Suprapubic skin (tissue), 4 donors: ENCODE data around the gene CLDN16. TPM values are rescaled to one million over a fixed set of nuclear protein-coding genes. Genes with fewer than 3 reads are reported as not detected.

Experiments used
- DNase-seq, 2 donors: peaks; one replicate each; pipeline ENCODE4 v3.0.0-alpha.2; 2019; ENCODE audit warnings: low spot score in 2 of 2
- H3K27ac ChIP-seq: fragments of 200-600 bp; sonication (generic); one replicate; pipeline ENCODE4 v1.5.1; 2019
- H3K27me3 ChIP-seq: fragments of 200-600 bp; sonication (generic); one replicate; pipeline ENCODE4 v1.5.1; 2019
- H3K36me3 ChIP-seq: fragments of 200-600 bp; sonication (generic); one replicate; pipeline ENCODE4 v1.5.1; 2019
- H3K4me1 ChIP-seq: fragments of 200-600 bp; sonication (generic); one replicate; pipeline ENCODE4 v1.5.1; 2019
- H3K4me3 ChIP-seq: fragments of 200-600 bp; sonication (generic); one replicate; pipeline ENCODE4 v1.5.1; 2019; ENCODE audit warnings: mild to moderate bottlenecking
- H3K9me3 ChIP-seq: fragments of 200-600 bp; sonication (generic); one replicate; pipeline ENCODE4 v1.5.1; 2019
- CTCF ChIP-seq, 2 donors: fragments of 200-600 bp in 1 of 2; fragments of 450-650 bp in 1 of 2; sonication (generic) in 1 of 2; IDR thresholded peaks; one replicate each; pipeline ENCODE4 v1.5.1; 2016 to 2019; ENCODE audit warnings: antibody characterized with exemption in 2 of 2, mild to moderate bottlenecking in 1 of 2, moderate library complexity in 1 of 2
- EP300 ChIP-seq: sonication (generic); formaldehyde crosslinking; IDR thresholded peaks from one replicate; pipeline ENCODE4 v1.6.1; 2017; ENCODE audit warnings: antibody characterized with exemption
- POLR2A ChIP-seq, 2 donors: fragments of 450-650 bp; IDR thresholded peaks; one replicate each; pipeline ENCODE4 v1.6.1; 2017; ENCODE audit warnings: antibody characterized with exemption in 2 of 2, mild to moderate bottlenecking in 2 of 2, moderate library complexity in 2 of 2
- POLR2AphosphoS5 ChIP-seq, 3 donors: sonication (generic); formaldehyde crosslinking; IDR thresholded peaks; one replicate each; pipeline ENCODE4 v1.6.1; 2017; ENCODE audit warnings: antibody characterized with exemption in 3 of 3
- WGBS: methylation state at CpG from one replicate; pipeline ENCODE4 v1.1.5; 2018; 5-methylcytosine and 5-hydroxymethylcytosine counted together
- total RNA-seq, 4 donors: library from RNA; depleted of rRNA; stranded (reverse); fragments of >200 nt; gene quantifications; one replicate each; pipeline ENCODE4 v1.1.0, GENCODE V29; 2016

Gene CLDN16
- total RNA-seq, 4 donors from 2014 or later: 1.7 to 12.8 (median 2.1) TPM

GRCh38 chr3:190368881-190369280 is 19.1 kb upstream of the CLDN16 start:
- Histone ChIP-seq H3K27me3 (no peaks in the 10 kb centered on the region), H3K4me3 (no peak overlapping the region), H3K27ac (peak overlapping the region; percentile 80), H3K4me1 (peaks cover 18% of the 10 kb centered on the region), H3K9me3 (no peaks in the 10 kb centered on the region), H3K36me3 (no peaks in the 10 kb centered on the region)
- no peak for TF ChIP-seq EP300
- TF ChIP-seq POLR2AphosphoS5 (IDR thresholded peaks at IDR 0.05): no peak
- TF ChIP-seq CTCF (IDR thresholded peaks at IDR 0.05): no peak
- TF ChIP-seq POLR2A (IDR thresholded peaks at IDR 0.05): no peak
- no peak for DNase-seq

- Histone ChIP-seq H3K4me3 (no peak overlapping the region), H3K9me3 (no peaks in the 10 kb centered on the region), H3K36me3 (no peaks in the 10 kb centered on the region), H3K27ac (peak overlapping the region; percentile 80), H3K27me3 (no peaks in the 10 kb centered on the region), H3K4me1 (peaks cover 26% of the 10 kb centered on the region)
- TF ChIP-seq POLR2AphosphoS5 (IDR thresholded peaks at IDR 0.05) (no peak), EP300 (no peak), CTCF (IDR thresholded peaks at IDR 0.05) (no peak), POLR2A (IDR thresholded peaks at IDR 0.05) (no peak)
- WGBS: 49% methylated on average over 5 of the region's 5 CpGs
- DNase-seq: no peak
Measured at GRCh38 chr3:190369668-190370295, 18.2 kb upstream of the CLDN16 start.

GRCh38 chr3:190370369-190370768 is 17.6 kb upstream of the CLDN16 start:
- WGBS: 69% methylated on average over 2 of the region's 2 CpGs
- TF ChIP-seq CTCF (IDR thresholded peaks at IDR 0.05): no peak
- no peak for TF ChIP-seq POLR2A (IDR thresholded peaks at IDR 0.05)
- TF ChIP-seq POLR2AphosphoS5 (IDR thresholded peaks at IDR 0.05): no peak
- TF ChIP-seq EP300: no peak
- Histone ChIP-seq H3K27me3 (no peaks in the 10 kb centered on the region), H3K9me3 (no peaks in the 10 kb centered on the region), H3K4me3 (no peak overlapping the region), H3K27ac (peak overlapping the region; percentile 80), H3K4me1 (peaks cover 28% of the 10 kb centered on the region), H3K36me3 (no peaks in the 10 kb centered on the region)
- no peak for DNase-seq

GRCh38 chr3:190371152-190371551 is 16.8 kb upstream of the CLDN16 start:
- 24% methylated on average over 2 of the region's 2 CpGs for WGBS
- no peaks in the 10 kb centered on the region for H3K9me3 ChIP-seq
- no peak overlapping the region for H3K4me3 ChIP-seq
- H3K36me3 ChIP-seq: no peaks in the 10 kb centered on the region
- TF ChIP-seq POLR2A (IDR thresholded peaks at IDR 0.05): no peak
- no peak for TF ChIP-seq CTCF (IDR thresholded peaks at IDR 0.05)
- TF ChIP-seq POLR2AphosphoS5 (IDR thresholded peaks at IDR 0.05): no peak
- no peak for TF ChIP-seq EP300
- peak overlapping the region; percentile 80 for H3K27ac ChIP-seq
- H3K27me3 ChIP-seq: no peaks in the 10 kb centered on the region
- peaks cover 31% of the 10 kb centered on the region for H3K4me1 ChIP-seq
- no peak for DNase-seq

GRCh38 chr3:190375246-190375645 is 12.7 kb upstream of the CLDN16 start:
- no peak overlapping the region for H3K27ac ChIP-seq
- H3K4me1 ChIP-seq: peaks cover 43% of the 10 kb centered on the region

More at GRCh38 chr3:190375246-190375645, 12.7 kb upstream of the CLDN16 start:
- TF ChIP-seq CTCF (IDR thresholded peaks at IDR 0.05) (no peak), POLR2A (IDR thresholded peaks at IDR 0.05) (no peak), EP300 (no peak), POLR2AphosphoS5 (IDR thresholded peaks at IDR 0.05) (no peak)
- no peaks in the 10 kb centered on the region for H3K36me3 ChIP-seq
- no peak overlapping the region for H3K4me3 ChIP-seq
- DNase-seq: no peak
- H3K27me3 ChIP-seq: no peaks in the 10 kb centered on the region
- H3K9me3 ChIP-seq: no peaks in the 10 kb centered on the region
